ENCODE results near the gene CALML5. TPM values are rescaled to one million over a fixed set of nuclear protein-coding genes. Genes with fewer than 3 reads are reported as not detected.

CALML5 gene
- total RNA-seq, 1 experiment from 2014 or later: not detected

DNA sequence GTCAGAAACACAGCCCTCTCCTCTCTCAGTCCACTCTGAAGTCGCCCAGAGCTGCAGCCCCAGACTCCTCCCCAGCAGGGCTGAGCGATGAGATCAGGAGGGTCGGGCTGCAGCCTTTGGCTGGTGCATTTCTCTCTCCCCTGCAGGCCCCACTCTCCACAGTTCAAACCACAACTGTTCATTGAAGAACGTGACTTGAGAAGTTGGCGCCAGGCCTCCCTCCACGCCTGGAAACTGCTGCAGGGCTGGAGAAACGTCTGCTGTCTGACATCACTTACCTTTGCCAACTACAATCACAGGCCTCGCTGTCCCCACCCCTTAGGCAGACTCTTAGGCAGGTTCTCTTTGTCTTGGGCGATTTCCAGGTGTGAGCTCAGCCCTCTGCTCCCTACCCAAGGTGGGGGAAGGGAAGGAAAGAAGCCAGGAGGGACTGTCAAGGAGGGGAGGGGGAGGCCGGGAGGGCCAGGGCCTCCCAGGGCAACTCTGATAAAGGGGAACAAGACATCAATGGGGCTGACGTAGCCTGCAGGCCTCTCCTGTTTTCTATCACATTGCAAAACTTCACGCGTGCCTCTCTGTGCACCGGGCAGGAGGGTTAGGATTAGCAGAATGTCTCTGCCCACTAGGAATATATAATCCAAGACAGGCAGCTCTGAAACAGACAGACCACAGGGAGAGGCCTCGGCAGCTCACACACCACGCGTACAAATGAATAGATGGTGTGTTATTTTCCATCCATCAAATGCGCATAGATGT is 32.7 kb downstream of the CALML5 start:
- Histone ChIP-seq H3K4me3 (no peak overlapping the region), H3K36me3 (no peaks in the 10 kb centered on the region)
- no peak for DNase-seq

DNA sequence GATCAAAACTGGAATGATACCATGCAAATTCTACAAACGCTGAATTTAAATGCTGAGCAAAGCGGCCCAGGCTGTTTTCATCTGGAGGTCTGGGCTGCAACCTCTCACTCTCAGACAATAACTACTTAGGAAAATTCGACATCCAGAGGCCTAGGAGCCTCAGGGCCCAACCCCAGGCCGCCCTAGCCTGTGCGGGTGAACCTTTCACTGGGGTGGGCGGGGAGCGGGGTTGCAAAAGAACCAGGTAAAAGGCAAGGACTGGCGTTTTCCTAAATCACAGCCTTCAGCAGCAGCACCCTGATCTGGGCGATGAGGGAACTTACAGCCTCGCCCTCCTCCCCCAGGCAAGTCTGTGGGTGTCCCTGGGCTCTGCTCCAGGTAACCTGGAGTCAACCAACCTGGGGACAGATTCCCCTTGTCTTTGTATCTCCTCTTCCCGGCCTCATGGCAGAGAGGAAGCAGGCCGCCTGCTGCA is 33.4 kb downstream of the CALML5 start:
- Histone ChIP-seq H3K4me3 (no peak overlapping the region), H3K9me3 (no peaks in the 10 kb centered on the region), H3K27me3 (no peaks in the 10 kb centered on the region), H3K36me3 (no peaks in the 10 kb centered on the region; the same call in 1 of the 2 replicates)
- no peak for DNase-seq

More for the DNA sequence above, 32.7 kb downstream of the CALML5 start:
- H3K9me3 ChIP-seq: no peaks in the 10 kb centered on the region
- no peaks in the 10 kb centered on the region for H3K27me3 ChIP-seq

DNA sequence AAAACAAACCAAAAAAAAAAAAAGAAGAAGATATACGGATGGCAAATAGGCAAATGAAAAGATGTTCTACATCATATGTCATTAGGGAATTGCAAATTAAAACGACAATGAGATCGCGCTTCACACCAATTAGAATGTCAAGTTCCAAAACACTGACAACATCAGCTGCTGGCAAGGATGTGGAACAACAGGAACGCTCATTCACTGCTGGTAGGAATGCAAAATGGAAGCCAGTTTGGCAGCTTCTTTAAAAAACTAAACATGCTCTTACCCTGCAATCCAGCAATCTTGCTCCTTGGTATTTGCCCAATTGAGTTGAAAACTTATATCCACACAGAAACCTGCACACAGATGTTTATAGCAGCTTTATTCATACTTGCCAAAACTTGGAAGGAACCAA is 34.8 kb downstream of the CALML5 start:
- peaks cover 9% of the 10 kb centered on the region for H3K36me3 ChIP-seq
- DNase-seq: no peak
- H3K9me3 ChIP-seq: no peaks in the 10 kb centered on the region
- no peak overlapping the region for H3K4me3 ChIP-seq
- no peaks in the 10 kb centered on the region for H3K27me3 ChIP-seq

DNA sequence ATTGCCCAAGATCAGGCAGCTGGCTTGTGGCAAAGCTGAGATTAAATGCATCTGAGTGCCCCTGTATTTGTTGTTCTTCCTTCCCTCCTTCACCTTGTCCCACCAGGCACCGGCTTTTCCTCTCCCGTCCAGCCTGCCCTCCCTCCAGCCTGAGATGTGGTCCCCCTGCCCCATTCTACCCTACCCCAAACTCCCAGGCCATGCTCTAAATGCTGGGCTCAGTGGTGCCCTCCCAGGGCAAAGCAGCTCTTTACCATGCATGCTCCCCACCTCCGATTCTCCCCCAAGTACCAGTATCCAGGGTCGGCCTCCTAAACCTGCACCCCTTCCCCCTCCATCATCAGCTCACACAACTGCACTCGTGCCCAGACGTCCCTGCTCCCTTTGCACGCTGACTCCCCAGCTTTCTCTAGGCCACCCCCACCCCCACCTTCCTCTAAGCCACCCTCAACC is 36.5 kb downstream of the CALML5 start:
- no peak for DNase-seq
- Histone ChIP-seq H3K4me3 (no peak overlapping the region), H3K36me3 (peaks cover 18% of the 10 kb centered on the region), H3K9me3 (no peaks in the 10 kb centered on the region), H3K27me3 (no peaks in the 10 kb centered on the region)

DNA sequence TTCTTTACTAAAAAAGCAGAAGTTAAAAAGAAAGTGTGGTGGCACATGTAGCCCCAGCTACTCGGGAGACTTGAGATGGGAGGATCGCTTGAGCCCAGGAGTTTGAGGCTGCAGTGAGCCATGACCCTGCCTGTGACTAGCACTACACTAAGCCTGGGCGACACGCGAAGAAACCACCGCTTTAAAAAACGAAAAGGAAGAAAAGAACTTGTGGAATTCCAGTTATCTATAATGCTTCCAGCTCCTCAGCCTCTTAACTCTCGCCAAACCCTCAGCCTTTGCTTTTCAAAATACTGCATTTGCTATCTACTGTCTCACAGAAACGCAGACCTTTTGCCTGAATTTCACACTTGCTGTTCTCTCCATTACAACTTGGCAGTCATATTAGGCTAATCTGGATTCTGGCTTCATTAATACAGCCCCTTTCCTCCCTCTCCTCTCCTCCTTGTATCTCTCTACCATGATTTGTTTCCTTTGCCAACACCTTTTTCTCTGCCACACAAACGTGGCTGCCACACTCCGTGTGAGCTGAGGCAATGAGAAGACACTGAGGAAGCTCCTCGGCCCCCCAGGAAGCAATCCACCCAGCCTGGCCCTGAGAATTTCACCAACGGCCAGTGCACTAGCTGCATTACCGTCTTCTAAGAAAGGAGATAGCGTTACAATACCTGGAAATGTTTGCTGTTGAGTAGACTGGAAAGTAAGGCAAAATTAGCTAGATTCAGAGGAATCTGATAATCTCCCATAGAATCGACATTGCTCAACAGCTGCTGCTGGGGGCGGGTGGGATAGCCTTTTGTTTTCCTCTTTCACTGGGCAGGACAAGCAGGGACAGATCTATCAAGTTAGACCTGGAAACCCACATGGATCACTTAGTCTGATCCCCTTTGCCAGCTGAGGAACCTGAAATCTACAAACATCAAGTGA is 37.2 kb downstream of the CALML5 start:
- Histone ChIP-seq H3K9me3 (no peaks in the 10 kb centered on the region), H3K4me3 (no peak overlapping the region), H3K27me3 (no peaks in the 10 kb centered on the region), H3K36me3 (peaks cover 25% of the 10 kb centered on the region)
- no peak for DNase-seq

DNA sequence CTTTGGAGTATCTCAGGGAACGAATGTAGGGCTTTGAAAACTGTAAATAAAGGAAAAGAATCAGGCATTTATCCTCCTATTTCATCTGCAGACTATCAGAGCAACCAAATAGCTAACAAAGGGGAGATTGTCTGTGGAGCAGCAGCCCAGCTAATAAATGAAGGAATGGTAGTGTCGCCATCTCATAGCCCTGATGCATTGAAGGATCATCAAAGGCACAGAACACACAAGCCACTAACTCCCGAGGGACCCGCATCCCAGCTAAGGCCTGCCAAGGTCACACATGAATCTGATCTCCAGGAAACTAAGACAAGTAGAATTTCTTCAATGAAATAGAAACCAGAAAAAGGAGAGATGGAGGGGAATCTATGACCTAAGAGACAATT is 38.2 kb downstream of the CALML5 start:
- Histone ChIP-seq H3K27me3 (no peaks in the 10 kb centered on the region), H3K36me3 (peaks cover 32% of the 10 kb centered on the region), H3K4me3 (no peak overlapping the region), H3K9me3 (no peaks in the 10 kb centered on the region)
- no peak for DNase-seq

DNA sequence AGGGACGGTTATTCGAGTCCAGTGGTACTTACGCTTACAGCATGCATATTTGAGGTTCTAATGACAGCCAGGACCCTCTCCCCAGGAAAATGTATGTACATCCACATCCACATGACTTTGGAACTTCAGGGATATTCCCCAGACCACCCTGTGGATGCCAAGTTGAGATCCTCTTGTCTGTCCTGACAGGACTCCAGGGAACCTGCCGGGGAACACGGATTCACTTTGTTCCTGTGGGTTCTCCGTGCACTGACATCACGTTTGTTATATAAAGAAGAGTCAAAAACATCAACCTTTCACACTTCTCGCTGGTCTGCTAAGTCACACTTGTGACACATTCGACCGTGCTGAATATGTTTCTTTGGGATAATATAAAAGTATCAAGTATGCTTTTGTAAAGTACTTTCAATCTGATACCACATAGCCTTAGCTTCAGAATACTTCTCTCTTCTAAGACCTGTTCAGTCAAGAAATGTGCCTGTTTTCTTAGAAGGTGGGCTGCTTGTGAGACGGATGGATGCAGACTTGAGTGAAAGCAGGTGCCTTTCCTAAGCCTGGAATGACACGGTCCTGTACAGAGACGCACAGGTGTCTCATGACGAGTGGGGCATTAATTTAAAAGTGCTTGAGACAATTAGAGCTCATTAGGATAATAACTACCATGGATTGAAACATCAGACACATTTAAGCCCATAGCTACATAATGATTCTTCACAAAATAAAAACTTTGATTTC is 38.7 kb downstream of the CALML5 start:
- H3K27me3 ChIP-seq: no peaks in the 10 kb centered on the region
- no peak for DNase-seq
- H3K36me3 ChIP-seq: peaks cover 38% of the 10 kb centered on the region

DNA sequence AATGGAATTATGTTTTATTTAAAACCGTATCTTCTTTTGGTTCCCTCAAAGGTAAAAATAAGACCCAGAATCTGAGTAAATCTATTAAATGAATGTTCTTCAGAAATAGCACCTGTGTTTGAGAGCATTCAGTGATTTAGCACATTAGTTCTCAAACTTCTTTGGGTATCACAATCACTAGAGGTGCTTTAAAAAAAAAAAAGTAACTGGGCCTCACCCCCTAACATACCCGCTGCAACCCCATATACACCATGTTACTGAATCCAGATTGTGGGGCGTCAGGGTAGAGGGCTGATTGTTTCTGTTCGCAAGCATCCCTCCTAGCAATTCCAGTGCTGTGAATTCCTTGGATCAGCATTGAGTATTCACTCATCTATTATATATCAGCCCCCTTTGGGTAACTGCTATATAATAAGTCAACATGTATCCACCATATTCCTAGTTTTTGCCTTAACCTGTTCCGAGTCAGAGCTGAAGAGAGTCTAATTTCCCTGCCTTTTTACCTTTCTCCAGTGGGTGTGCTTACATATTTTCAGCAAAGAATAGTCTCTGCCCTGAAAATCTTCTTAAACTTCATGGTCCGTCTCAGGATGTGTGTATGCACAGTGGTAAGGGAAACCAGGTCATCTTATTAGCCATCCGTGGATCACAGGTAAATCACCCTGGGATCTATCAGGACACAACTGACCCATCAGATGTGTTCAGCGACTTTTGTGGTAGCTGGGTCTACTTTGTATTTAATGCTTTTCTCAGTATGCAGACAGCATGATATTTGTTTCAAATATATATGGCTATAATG is 40.2 kb downstream of the CALML5 start:
- H3K9me3 ChIP-seq: no peaks in the 10 kb centered on the region
- no peaks in the 10 kb centered on the region for H3K27me3 ChIP-seq
- H3K36me3 ChIP-seq: peaks cover 53% of the 10 kb centered on the region
- no peak for DNase-seq
- H3K4me3 ChIP-seq: no peak overlapping the region

More for the DNA sequence above, 38.7 kb downstream of the CALML5 start:
- H3K9me3 ChIP-seq: no peaks in the 10 kb centered on the region
- no peak overlapping the region for H3K4me3 ChIP-seq

DNA sequence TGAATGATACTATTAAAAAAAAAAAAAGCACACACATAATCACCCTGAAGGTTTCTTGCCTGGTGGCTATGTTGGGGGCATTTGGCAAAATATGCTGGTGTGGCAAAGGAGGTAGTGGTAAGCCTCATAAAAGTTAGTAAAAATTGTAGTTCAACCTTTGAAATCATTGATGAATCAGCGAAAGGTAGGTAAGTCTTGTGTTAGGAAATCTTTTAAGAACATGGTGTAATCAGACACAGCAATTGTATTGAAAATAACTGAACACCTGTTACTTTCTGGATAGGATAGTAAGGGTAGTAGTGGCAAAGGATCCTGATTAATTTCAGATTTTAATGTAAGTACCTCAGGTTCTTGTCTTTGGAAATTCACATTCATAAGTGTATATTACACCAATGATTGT is 40.9 kb downstream of the CALML5 start:
- Histone ChIP-seq H3K36me3 (peaks cover 56% of the 10 kb centered on the region), H3K27me3 (no peaks in the 10 kb centered on the region), H3K4me3 (no peak overlapping the region), H3K9me3 (no peaks in the 10 kb centered on the region)
- no peak for DNase-seq

DNA sequence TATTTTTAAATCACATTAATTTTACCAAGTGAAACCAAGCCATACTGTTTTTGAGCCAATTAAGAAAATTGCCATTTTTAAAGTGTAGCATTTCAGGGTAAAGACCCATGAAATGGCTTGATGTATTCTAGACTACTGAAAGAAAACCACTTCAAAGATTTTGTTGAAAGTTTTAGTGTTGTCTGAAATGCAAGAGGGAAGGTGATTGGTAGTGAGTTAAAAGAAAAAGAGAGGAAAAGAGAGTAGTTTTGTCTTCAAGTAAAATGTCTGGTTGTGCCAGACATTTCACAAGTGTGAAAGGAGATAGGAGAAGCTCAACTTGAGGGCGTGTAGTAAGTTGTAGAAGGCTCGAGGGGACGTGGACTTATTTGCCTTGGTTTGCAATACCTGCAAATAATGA is 41.6 kb downstream of the CALML5 start:
- no peak overlapping the region for H3K4me3 ChIP-seq
- H3K9me3 ChIP-seq: no peaks in the 10 kb centered on the region
- H3K36me3 ChIP-seq: peaks cover 56% of the 10 kb centered on the region
- H3K27me3 ChIP-seq: no peaks in the 10 kb centered on the region
- DNase-seq: no peak

DNA sequence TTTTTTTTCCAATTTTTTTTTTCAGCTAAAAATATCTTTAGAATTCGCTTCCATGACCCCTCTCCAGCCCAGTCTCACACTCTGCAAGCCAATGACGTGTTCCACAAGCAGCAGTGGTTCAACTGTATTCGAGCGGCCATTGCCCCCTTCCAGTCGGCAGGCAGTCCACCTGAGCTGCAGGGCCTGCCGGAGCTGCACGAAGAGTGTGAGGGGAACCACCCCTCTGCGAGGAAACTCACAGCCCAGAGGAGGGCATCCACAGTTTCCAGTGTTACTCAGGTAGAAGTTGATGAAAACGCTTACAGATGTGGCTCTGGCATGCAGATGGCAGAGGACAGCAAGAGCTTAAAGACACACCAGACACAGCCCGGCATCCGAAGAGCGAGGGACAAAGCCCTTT is 42.8 kb downstream of the CALML5 start:
- peaks cover 58% of the 10 kb centered on the region for H3K36me3 ChIP-seq
- H3K4me3 ChIP-seq: no peak overlapping the region

DNA sequence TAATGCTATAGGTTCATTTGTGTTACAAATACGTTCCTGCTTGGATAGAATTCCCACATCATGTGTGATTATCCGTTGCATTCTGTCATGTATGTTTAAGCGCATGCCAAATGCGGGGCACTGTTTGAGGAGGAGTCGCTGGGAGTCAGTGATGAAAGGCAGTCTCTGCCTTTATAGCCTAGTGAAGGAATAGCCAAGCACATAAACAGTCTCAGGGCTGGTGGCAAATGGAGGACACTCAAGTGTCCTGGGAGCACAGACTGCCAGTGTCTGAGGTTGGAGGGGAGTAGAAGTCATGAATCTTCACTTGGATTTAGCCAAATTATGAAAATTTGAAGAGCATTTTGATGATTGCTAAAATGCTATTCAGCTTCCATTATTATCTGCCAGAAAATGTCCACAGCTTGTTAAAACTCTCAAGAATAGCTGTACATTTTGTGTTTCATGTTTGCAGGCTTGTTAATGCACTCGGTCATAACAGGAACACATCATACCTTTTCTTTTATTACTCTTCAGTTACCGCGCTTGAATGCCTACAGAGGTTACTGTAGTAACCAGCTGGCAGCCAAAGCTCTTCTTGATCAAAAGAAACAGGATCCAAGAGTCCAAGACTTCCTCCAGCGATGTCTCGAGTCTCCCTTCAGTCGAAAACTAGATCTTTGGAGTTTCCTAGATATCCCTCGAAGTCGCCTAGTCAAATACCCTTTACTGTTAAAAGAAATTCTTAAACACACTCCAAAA is 45.5 kb downstream of the CALML5 start:
- H3K36me3 ChIP-seq: peaks cover 47% of the 10 kb centered on the region
- DNase-seq: no peak
- H3K4me3 ChIP-seq: no peak overlapping the region
- no peaks in the 10 kb centered on the region for H3K9me3 ChIP-seq
- no peaks in the 10 kb centered on the region for H3K27me3 ChIP-seq

More for the DNA sequence above, 42.8 kb downstream of the CALML5 start:
- H3K27me3 ChIP-seq: no peaks in the 10 kb centered on the region
- H3K9me3 ChIP-seq: no peaks in the 10 kb centered on the region
- no peak for DNase-seq

DNA sequence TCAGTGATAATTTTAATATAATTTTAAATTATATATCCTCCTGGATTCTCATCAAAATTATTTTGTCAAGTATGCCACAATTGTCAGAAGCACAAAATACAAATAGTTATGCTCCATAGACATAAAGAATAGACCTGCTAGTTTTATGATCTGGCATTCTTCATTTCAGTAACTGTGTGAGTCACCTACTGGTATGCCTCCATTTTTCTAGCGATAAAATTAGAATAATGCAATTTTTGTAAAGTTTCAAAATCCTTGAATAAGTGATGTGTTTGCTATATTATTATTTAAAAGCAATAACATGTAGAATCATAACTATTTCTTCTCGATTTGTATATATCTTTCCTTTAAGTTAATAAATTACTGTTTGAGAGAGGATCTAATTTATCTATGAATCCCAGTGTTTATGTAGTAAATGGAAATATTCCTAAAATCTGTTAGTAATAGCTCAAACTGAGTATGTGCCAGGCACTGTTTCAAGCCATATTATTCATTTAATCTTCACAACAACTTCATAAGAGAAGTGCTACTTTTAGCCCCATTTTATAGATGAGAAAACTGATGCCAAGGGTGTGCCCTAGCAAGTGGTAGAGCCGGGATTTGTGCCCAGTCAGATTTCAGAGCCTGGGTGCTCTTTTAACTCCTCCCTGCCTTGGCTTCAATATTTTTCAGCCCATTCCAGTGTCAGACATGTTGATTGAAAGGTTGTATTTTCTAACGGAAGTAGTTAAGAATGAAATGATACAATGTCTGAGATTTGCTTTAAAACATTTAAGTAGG is 48.6 kb downstream of the CALML5 start:
- H3K4me3 ChIP-seq: no peak overlapping the region
- no peaks in the 10 kb centered on the region for H3K27me3 ChIP-seq

DNA sequence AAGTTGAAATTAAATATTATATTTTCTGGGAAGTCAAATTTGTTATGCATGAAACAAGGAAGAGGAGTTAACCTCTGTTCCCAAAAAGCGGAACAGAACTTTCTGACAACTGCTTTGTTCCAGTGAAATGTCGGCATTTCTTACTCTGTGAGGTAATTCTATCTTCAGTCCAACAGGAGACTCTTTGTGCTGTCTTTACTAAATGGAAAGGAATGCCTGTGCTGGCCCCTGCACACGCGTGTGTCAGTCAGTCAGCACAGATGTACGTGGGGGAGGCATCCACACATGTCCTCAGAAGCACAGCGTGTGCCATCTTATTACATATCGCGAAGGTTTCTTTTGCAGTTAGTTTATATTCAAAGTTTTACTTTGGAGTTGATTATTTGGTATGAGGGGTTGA is 49.5 kb downstream of the CALML5 start:
- DNase-seq: no peak
- no peaks in the 10 kb centered on the region for H3K27me3 ChIP-seq
- no peak overlapping the region for H3K4me3 ChIP-seq
- H3K9me3 ChIP-seq: no peaks in the 10 kb centered on the region
- H3K36me3 ChIP-seq: peaks cover 12% of the 10 kb centered on the region

More for the DNA sequence above, 48.6 kb downstream of the CALML5 start:
- DNase-seq: no peak
- no peaks in the 10 kb centered on the region for H3K9me3 ChIP-seq
- H3K36me3 ChIP-seq: peaks cover 22% of the 10 kb centered on the region

DNA sequence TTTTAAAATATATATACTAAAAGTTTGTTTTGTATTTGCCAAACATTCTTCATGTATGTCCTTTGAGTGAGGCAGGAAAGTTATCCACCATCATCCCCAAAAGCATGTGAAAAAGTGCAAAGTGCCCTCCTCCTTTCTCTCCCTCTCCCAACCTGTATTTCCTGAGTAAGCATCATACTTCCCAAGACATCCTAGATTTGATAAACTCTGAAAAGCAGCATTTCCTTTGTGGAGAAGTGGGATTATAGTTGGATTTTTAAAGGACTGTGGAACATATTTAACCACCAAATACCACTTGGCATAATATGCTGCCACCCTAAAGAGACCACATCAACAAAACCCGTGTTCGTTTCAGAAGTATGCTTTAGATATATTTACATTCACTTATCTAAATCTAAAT is 50.1 kb downstream of the CALML5 start:
- no peak for DNase-seq
- H3K27me3 ChIP-seq: no peaks in the 10 kb centered on the region
- H3K4me3 ChIP-seq: no peak overlapping the region
- H3K36me3 ChIP-seq: peaks cover 6% of the 10 kb centered on the region
- H3K9me3 ChIP-seq: no peaks in the 10 kb centered on the region
